Activated CD8-positive, alpha-beta T cell treated with anti-CD3 and anti-CD28 coated beads for 36 hours (primary cell): Measurements from ENCODE around the gene DAB1. TPM values are rescaled to one million over a fixed set of nuclear protein-coding genes. Genes with fewer than 3 reads are reported as not detected.

Experiments used
- ATAC-seq: fragments of 200-7000 bp; cut with Tn5 transposase; one replicate; pipeline ENCODE4 v1.10.0; 2021; ENCODE audit warnings: mild to moderate bottlenecking, moderate library complexity
- CTCF ChIA-PET: fragments of 350-600 bp; sonication (Branson Sonifier 250); formaldehyde crosslinking; loops from one replicate; lab custom pipeline; 2021; ENCODE audit warnings: antibody characterized with exemption; lab: Charles Lee
- POLR2A ChIA-PET: fragments of 350-600 bp; sonication (Branson Sonifier 250); formaldehyde crosslinking; loops from one replicate; lab custom pipeline; 2021; ENCODE audit warnings: antibody characterized with exemption; lab: Charles Lee
- DNase-seq: peaks from one replicate; pipeline ENCODE4 v3.0.0-alpha.2; 2020
- H3K27ac Mint-ChIP-seq: one replicate; pipeline ENCODE4 v1.8.0; 2021; ENCODE audit warnings: mild to moderate bottlenecking, mixed read lengths
- H3K27me3 Mint-ChIP-seq: one replicate; pipeline ENCODE4 v1.8.0; 2021; ENCODE audit warnings: mixed read lengths
- H3K36me3 Mint-ChIP-seq: one replicate; pipeline ENCODE4 v1.8.0; 2021; ENCODE audit warnings: low read depth, mixed read lengths
- H3K4me1 Mint-ChIP-seq: one replicate; pipeline ENCODE4 v1.8.0; 2021; ENCODE audit warnings: low read depth, mixed read lengths
- H3K4me3 Mint-ChIP-seq: one replicate; pipeline ENCODE4 v1.8.0; 2021; ENCODE audit warnings: mild to moderate bottlenecking, moderate library complexity, mixed read lengths
- H3K9me3 Mint-ChIP-seq: one replicate; pipeline ENCODE4 v1.8.0; 2021; ENCODE audit warnings: mixed read lengths
- intact Hi-C: fragments of 100-400 bp; cut with micrococcal nuclease; formaldehyde crosslinking; loops from one replicate; pipeline ENCODE4 v1.10.0; 2022
- total RNA-seq, 2 experiments: library from RNA; stranded (reverse); gene quantifications; one replicate each; pipeline ENCODE4 v1.2.3, GENCODE V29; 2021
- TF ChIP-seq, protein P1 (sequence below): fragments of 200-600 bp; IDR thresholded peaks from one replicate; pipeline ENCODE4 v1.8.0; 2022; ENCODE audit warnings: antibody characterized with exemption, mild to moderate bottlenecking

The DAB1 gene
- total RNA-seq, 2 experiments from 2014 or later = not detected

DNA sequence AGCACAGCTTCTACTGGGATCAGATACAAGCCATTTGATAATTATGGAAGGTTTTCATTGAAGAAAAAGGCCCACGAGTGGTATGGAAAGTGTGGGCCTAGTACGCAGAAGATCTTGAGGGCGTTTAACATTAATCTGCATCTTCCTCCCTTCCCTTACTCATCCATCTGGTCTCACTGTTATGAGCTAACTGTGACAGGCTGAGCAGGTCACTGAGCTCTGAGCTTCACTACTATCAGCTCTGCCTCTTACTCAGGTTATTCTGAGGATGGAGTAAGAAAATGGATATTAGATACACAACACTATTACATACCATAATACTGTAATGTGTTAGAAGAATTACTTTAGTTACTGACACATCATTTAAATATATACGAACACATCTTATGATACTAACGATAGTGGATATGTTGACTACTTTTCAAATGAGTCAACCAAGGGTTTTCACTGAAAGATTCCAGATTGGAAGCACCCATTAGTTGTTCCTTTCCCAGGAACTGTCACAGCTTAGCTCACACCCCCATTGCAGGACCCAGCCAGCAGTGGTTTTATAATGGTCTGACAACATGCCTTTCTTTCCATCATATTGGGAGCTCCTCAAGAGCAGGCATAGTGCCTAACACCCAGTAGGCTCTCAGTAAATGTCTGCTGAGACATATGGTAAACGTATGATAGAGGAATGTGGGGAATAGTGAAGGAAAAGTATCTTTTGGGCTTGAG lies 360.3 kb downstream of the DAB1 start:
- CTCF ChIA-PET = no interaction called here
- no peak overlapping the region for H3K4me3 Mint-ChIP-seq
- H3K27me3 Mint-ChIP-seq = peaks cover 1% of the 10 kb centered on the region
- TF ChIP-seq, protein P1, sequence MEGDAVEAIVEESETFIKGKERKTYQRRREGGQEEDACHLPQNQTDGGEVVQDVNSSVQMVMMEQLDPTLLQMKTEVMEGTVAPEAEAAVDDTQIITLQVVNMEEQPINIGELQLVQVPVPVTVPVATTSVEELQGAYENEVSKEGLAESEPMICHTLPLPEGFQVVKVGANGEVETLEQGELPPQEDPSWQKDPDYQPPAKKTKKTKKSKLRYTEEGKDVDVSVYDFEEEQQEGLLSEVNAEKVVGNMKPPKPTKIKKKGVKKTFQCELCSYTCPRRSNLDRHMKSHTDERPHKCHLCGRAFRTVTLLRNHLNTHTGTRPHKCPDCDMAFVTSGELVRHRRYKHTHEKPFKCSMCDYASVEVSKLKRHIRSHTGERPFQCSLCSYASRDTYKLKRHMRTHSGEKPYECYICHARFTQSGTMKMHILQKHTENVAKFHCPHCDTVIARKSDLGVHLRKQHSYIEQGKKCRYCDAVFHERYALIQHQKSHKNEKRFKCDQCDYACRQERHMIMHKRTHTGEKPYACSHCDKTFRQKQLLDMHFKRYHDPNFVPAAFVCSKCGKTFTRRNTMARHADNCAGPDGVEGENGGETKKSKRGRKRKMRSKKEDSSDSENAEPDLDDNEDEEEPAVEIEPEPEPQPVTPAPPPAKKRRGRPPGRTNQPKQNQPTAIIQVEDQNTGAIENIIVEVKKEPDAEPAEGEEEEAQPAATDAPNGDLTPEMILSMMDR = no peak
- H3K9me3 Mint-ChIP-seq = no peaks in the 10 kb centered on the region
- H3K27ac Mint-ChIP-seq = no peak overlapping the region
- POLR2A ChIA-PET = no interaction called here
- H3K36me3 Mint-ChIP-seq = no peaks in the 10 kb centered on the region
- no peaks in the 10 kb centered on the region for H3K4me1 Mint-ChIP-seq
- intact Hi-C loops = no loop called here
- DNase-seq = no peak
- ATAC-seq = no peak

DNA sequence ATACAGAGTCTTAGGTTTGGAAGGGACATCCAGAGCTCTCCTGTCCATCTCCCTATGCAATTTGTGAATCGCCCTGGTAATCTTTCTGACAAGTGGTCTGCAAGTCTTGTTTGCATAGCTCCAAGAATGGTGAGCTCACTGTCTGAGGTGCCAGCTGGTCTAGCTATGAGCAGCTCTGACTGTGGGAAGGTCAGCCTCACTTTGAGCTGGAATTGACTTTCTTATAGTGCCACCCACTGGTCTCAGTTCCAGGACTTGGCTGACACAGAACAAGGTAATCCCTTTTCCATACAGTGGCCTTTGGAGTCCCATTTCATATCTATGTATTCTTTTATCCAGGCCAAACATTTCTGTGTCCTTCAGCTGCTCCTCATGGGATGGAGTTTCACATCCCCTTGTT lies 362.5 kb downstream of the DAB1 start:
- intact Hi-C loops = no loop called here
- ChIA-PET CTCF (no interaction called here), POLR2A (no interaction called here)
- no peak overlapping the region for H3K4me3 Mint-ChIP-seq
- ATAC-seq (no peak), DNase-seq (no peak)
- no peaks in the 10 kb centered on the region for H3K36me3 Mint-ChIP-seq
- peaks cover 1% of the 10 kb centered on the region for H3K27me3 Mint-ChIP-seq
- no peak overlapping the region for H3K27ac Mint-ChIP-seq
- TF ChIP-seq, protein P1 = no peak
- no peaks in the 10 kb centered on the region for H3K9me3 Mint-ChIP-seq
- no peaks in the 10 kb centered on the region for H3K4me1 Mint-ChIP-seq

DNA sequence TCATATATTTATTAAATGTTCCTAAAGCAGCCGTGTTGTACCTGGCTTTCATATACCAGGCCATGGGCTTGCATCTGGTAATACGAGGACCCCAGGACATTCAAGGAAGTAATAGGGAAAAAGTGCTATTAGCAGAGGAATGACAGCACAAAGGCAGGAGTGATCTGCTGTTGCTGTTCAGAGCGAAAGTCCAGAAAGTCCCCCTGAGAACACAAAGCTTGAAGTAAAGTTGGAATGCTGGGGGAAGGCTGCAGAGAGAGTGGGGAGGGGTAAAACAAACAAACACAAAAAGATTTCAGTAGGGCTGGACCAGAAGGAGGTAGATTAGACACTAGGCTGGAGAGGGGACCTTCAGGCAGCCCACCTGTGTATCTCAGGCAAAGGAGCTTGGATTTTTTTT lies 363.4 kb downstream of the DAB1 start:
- H3K4me1 Mint-ChIP-seq = no peaks in the 10 kb centered on the region
- no peaks in the 10 kb centered on the region for H3K36me3 Mint-ChIP-seq
- CTCF ChIA-PET = no interaction called here

DNA sequence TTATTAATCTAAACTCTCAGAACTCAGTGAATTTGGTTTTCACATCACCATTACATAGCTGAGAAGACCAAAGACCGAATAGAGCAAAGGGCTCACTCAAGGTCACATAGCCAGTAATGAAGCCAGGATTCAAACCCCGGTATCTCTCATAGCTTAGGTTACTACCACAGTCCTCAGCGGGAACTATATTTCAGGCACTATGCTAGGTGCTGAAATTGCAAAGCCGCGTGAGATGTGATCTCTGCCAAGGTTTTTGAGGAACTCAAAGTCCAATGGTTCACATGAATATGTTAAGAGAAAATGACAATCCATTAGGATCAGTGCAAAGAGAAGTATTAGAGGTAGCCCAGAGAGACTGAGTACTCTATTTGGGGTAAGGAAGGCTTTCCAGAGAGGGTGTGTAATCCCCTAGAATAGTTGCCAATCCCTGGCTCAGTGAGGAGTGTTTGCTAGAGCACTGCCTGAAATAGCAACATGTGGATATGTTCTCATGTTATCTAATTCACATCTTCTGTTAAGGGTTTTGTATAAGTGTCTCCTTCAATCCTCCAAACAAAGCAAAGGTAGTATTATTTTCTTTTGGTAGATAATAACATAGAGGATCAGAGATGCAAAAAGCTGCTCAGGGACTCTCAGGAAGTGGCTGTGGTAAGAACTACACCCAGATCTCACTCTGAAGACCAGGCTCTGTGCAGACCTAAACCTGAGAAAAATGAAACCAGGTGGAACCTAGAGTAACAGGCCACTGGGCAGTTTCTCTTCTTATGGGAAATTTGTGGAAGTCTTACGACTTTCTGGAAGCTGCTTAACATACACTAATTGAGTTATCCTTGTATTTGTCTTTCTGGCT lies 365.0 kb downstream of the DAB1 start:
- ATAC-seq (no peak), DNase-seq (no peak)
- TF ChIP-seq, protein P1 = no peak
- Mint-ChIP-seq H3K9me3 (no peaks in the 10 kb centered on the region), H3K4me3 (no peak overlapping the region), H3K27me3 (peaks cover 1% of the 10 kb centered on the region), H3K4me1 (no peaks in the 10 kb centered on the region), H3K36me3 (no peaks in the 10 kb centered on the region), H3K27ac (no peak overlapping the region)
- ChIA-PET POLR2A (no interaction called here), CTCF (no interaction called here)
- intact Hi-C loops = no loop called here

More for the DNA sequence above, 363.4 kb downstream of the DAB1 start:
- ATAC-seq (no peak), DNase-seq (no peak)
- TF ChIP-seq, protein P1 = no peak
- Mint-ChIP-seq H3K27me3 (peaks cover 1% of the 10 kb centered on the region), H3K9me3 (no peaks in the 10 kb centered on the region), H3K27ac (no peak overlapping the region), H3K4me3 (no peak overlapping the region)
- POLR2A ChIA-PET = no interaction called here
- intact Hi-C loops = no loop called here

DNA sequence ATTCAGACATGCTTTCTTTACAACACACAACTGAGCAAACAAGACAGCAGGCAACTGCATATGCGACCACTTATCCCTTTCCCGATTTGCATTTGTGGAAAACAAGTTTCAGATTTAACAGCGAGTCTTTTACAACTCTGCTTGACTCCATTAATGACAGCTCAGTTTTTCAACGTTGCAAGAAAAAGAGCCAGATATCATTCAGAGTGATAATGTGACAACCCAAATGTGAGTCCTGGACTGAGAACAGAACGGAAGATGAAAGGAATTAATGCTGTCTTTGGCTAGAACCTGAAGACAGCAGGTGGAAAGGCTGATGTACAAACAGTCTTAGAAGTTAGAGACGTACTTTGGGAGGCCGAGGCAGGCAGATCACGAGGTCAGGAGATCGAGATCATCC lies 375.0 kb downstream of the DAB1 start:
- TF ChIP-seq, protein P1 = no peak
- Mint-ChIP-seq H3K4me1 (no peaks in the 10 kb centered on the region), H3K9me3 (no peaks in the 10 kb centered on the region), H3K4me3 (no peak overlapping the region), H3K36me3 (no peaks in the 10 kb centered on the region), H3K27me3 (peaks cover 4% of the 10 kb centered on the region), H3K27ac (no peak overlapping the region)
- ChIA-PET POLR2A (no interaction called here), CTCF (no interaction called here)
- intact Hi-C loops = no loop called here
- no peak for DNase-seq
- ATAC-seq = no peak
